Spleen (tissue), 7 donors: ENCODE data around the gene GIPC2.

Experiments
- CTCF ChIP-seq, 11 experiments: fragments of 200-600 bp in 7 of 11; fragments of 450-650 bp in 4 of 11; sonication (generic) in 4 of 11; IDR thresholded peaks in 8 of 11; conservative IDR thresholded peaks in 3 of 11; 1 replicate in 7 of 11; 2 replicates in 4 of 11; pipeline versions ENCODE4 v1.4.0 to v1.8.0; 2016 to 2021; ENCODE audit warnings: antibody characterized with exemption in 11 of 11, inconsistent platforms in 4 of 11, mild to moderate bottlenecking in 1 of 11
- POLR2A ChIP-seq, 3 donors: fragments of 450-650 bp; IDR thresholded peaks; one replicate each; pipeline ENCODE4 v1.5.1; 2017; ENCODE audit warnings: antibody characterized with exemption in 3 of 3, mild to moderate bottlenecking in 1 of 3
- POLR2AphosphoS5 ChIP-seq, 3 donors: sonication (generic); formaldehyde crosslinking; IDR thresholded peaks; one replicate each; pipeline ENCODE4 v1.5.1; 2017; ENCODE audit warnings: antibody characterized with exemption in 3 of 3
- donor health status: DM: no; HTN: no; CAD: no; lungs with moderate emphysema.
- donor health status: DM: no; HTN: no; CAD: no.
- donor health status: DM: no; HTN: no; CAD: no.

- TF ChIP-seq POLR2AphosphoS5 (IDR thresholded peaks at IDR 0.05) (no peak), CTCF (IDR thresholded peaks at IDR 0.05 in 8 of 11, conservative IDR thresholded peaks at IDR 0.05 in 3 of 11) (no peak), POLR2A (IDR thresholded peaks at IDR 0.05) (no peak)
These were observed 10.6 kb upstream of the GIPC2 start for GRCh38 chr1:78035121-78035520.
